Activated gamma-delta T cell treated with anti-CD3 and anti-CD28 coated beads, Interleukin-2, amount 50 U/mL, for 16 hours (primary cell): ENCODE measurements around the gene CCDC102A.
"Not testable (repeated sequence)": the region's sequence is repeated elsewhere in the genome, so short reads cannot be mapped to it uniquely, and the experiment has no call there.

Experiments used
- DNase-seq: peaks from one replicate; pipeline ENCODE4 v3.0.0-alpha.2; 2020; ENCODE audit warnings: low read depth

Gene CCDC102A

DNA sequence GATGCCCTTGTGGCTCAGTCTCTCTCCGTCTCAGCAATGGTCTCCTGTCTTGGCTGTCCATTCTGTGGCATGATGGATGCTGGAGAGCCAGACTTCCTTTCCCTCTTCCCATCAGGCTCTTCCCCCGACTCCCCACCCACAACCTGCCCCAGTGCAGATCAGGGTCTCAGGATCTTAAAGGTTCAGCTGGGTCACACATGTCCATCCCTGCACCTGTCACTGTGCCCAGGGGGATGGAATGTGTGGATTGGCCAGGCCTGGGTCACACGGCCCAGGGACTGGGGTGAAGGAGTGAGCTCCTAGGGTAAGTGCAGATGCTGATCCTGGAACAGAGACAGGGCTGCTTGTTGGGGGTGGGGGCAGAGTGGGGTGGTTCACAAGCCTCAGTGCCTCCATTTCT lies 29.1 kb upstream of the CCDC102A start:
- no peak for DNase-seq

DNA sequence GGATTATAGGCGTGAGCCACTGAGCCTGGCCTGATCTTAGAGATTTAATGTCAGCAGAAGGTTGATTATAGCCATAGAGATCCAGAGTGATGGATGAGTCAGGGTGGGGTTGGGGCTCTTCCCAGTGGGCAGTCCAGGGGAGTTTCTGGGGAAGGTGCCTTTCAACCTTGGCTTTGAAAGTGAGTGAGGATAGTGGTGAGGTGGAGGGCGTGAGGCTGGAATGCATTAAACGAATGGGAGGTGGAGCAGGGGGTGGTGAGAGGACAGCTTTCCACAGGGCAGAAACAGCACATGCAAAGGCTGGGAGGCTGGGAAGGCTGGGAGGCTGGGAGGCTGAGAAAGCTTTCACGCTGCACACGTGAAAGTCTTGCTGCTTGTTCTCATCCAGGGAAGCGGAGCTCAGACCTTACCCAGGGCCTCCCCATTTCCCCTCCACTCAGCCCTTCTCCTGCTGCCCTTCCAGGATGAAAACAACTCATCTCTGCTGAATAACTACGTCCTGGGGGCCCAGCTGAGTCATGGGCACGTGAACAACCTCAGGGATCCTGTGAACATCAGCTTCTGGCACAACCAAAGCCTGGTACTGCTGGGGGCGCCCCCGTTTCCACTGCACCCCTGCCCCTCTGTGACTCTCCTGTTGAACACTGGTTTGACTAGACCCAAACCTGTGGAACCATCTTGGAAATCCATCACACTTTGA lies 28.4 kb upstream of the CCDC102A start:
- no peak for DNase-seq

DNA sequence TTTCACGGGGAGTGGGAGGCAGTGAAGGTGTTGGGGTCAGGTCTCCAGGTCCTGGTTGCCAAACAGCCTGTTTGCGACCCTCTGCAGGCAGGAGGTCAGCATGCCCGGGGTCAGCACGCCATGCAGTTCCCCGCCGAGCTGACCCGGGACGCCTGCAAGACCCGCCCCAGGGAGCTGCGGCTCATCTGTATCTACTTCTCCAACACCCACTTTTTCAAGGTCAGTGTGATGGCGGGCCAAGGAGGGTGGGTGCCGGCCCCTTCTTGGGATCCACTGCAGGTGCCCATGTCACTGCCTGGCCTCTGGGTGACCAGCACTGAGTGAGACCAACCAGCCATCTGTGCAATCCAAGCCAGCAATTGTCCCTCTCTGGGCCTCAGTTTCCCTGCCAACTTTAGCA lies 27.4 kb upstream of the CCDC102A start:
- DNase-seq = no peak

DNA sequence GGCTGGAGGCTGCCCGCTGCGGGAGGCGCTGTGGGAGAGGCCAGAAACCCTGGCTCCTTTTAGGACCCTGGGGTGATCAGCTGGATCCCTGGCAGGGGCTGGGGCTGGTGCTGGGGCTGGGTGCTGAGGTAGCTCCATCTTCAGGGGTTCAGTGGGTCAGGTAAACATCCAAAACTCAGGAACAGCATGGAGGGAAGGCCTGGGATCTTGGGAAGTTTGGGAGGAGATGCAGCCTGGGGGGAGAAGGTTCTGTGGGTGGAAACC lies 27.0 kb upstream of the CCDC102A start:
- DNase-seq = no peak

DNA sequence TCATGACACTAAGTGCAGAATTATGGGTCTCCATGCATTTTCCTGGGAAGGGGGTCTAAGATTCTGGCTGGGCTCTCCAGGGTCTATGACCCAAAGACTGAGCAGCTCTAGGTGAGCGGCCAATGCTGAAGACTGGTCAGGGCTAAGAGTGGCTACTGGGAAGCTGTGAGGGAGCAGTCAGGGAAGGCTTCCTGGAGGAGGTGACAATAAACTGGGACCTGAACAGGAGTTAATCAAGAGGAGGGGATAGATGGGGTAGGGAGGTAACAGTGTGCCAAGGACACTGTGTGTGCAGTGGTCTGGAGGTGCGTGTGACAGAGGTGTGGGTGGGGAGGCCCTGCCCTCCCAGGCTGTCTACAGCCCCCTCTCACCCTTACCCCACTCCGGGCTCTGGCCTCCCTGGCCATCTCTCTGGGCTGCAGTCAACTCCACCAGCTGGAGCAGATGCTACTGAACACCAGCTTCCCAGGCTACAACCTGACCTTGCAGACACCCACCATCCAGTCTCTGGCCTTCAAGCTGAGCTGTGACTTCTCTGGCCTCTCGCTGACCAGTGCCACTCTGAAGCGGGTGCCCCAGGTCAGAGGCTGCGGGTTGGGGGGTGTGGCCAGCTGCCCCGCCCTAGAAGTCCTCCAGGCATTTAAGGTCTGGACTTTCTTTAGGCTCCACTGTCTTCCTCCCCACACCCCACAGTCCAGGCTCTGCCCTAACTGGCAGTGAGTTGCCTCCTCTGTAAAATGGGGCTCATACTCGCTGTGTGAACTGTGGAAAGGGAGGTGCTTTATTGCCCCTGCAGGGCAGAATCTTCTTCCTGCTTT lies 26.5 kb upstream of the CCDC102A start:
- no peak for DNase-seq

DNA sequence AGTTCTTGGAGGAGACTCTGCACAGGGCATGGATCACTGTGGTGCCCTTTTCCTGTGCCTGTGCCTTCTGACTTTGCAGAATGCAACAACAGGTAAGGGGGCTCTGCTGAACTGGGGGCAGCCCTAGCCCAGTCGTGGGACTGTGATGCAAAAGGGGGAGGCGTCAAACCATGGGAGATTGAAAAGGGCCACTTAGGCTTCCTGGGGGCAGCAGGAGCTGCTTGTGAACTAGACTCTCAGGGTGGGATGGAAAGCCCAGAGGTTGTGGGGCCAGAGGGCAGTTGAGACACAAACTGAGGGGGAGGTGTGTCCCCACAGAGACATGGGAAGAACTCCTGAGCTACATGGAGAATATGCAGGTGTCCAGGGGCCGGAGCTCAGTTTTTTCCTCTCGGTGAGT lies 25.7 kb upstream of the CCDC102A start:
- DNase-seq = no peak

DNA sequence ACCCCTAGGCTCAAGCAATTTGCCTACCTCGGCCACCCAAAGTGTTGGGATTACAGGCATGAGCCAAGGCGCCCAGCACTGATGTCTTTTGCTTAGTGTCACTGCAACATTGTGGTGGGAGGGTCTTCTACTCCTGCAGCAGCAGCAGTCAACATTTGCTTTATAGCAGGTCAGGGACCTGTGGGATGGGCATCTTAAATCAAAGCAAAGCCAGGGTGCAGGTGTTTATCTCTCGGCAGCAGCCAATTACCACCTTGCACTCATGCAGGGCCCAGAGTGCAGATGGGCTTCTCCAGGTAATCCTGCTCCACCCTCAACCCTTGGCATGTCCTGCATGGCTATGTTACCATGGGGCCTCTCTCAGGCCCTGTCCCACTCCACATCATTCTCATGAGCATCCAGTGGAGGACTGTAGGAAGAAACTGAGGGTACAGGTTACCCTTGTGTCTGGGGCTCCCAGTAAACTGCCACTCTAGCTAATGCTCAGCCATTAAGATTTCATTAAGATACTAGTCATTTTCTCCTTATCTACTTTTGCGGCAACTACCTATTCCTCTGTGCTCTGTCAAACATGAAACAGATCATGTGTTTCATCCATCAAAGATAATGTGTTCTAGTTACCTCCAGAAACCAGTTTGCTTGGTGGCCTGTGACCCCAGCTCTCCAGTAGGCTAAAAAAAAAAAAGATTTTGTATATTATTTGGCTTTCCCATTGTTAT lies 22.9 kb upstream of the CCDC102A start:
- no peak for DNase-seq

DNA sequence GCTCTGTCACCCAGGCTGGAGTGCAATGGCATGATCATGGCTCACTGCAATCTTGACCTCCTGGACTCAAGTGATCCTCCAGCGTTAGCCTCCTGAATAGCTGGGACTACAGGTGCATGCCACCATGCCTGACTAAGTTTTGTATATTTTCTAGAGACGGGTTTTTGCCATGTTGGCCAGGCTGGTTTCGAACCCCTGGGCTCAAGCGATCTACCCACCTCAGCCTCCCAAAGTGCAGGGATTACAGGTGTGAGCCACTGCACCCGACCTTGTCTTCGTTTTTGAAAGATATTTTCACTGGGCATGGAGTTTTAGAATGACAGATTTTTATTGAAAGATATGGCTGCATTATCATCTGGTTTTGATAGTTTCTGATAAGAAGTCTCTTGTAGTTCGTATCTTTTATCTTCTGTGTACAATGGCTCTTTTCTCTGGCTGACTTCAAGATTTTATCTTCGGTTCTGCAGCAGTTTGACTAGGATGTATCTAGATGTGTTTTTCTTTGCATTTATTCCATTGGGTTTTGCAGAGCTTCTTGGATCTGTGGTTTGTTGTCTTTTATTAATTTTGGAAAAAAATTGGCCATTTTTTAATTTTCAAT lies 20.7 kb upstream of the CCDC102A start:
- DNase-seq = no peak

DNA sequence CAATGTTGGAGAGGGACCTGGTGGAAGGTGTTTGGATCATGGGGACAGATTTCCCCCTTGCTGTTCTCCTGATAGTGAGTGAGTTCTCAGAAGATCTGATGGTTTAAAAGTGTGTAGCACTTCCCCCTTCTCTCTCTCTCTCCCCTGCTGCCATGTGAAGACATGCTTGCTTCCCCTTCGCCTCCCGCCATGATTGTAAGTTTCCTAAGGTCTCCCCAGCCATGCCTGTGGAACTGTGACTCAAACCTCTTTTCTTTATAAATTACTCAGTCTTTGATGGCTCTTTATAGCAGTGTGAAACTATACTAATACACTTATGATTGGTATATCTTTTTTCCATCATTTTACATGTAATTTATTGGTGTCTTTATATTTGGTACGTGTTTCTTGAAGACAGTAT lies 19.5 kb upstream of the CCDC102A start:
- no peak for DNase-seq

DNA sequence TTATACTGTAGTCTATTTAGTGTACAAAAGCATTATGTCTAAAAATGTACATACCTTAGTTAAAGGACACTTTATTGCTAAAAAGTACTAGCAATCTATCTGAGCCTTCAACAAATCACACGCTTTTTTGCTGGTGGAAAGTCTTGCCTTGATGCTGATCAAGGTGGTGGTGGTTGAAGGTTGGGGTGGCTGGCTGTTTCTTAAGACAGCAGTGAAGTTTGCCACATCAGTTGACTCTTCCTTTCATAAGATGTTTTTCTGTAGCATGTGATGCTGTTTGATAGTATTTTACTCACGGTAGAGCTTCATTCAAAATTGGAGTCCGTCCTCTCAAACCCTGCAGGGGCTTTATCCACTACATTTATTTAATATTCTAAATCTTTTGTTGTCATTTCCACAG lies 14.7 kb upstream of the CCDC102A start:
- no peak for DNase-seq

DNA sequence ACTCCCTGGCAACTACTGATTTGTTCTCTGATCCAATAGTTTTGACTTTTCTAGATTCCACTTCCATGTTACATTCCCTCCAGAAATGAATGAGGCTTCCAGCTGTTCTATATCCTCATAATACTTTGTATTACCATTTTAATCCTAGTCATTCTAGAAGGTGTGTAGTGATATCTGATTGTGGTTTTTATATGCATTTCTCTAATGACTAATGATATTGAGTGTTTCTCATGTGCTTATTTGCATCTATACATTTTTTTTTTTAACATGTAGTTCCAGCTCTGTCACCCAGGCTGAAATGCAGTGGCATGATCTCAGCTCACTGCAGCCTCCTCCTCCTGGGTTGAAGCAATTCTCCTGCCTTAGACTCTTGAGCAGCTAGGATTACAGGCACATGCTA lies 13.4 kb upstream of the CCDC102A start:
- DNase-seq = no peak

DNA sequence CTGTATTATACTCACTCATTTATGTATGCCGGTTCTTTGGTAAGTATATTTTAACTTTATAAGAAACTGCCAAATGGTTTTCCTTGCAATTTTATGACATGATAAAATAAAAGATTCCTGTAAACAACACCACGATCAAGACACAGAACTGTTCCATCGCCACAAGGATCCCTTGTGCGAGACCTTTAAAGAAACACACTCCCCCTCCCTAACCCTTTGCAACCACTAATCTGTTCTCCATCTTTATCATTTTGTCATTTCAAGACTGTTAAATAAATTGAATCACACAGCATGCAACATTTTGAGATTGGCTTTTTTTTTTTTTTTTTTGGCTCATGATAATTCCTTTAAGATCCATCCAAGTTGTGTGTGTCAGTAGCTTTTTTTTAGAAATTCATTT lies 12.0 kb upstream of the CCDC102A start:
- no peak for DNase-seq

DNA sequence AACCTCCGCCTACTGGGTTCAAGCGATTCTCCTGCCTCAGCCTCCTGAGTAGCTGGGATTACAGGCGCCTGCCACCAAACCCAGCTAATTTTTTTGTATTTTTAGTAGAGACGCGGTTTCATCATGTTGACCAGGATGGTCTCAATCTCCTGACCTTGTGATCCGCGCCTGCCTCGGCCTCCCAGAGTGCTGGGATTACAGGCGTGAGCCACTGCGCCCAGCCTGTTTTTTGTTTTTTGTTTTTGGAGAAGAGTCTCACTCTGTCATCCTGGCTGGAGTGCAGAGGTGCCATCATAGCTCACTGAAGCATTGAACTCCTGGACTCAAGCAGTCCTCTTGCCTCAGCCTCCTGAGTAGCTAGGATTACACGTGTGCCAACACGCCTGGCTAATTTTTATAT lies 11.2 kb upstream of the CCDC102A start:
- not testable (repeated sequence) for DNase-seq

DNA sequence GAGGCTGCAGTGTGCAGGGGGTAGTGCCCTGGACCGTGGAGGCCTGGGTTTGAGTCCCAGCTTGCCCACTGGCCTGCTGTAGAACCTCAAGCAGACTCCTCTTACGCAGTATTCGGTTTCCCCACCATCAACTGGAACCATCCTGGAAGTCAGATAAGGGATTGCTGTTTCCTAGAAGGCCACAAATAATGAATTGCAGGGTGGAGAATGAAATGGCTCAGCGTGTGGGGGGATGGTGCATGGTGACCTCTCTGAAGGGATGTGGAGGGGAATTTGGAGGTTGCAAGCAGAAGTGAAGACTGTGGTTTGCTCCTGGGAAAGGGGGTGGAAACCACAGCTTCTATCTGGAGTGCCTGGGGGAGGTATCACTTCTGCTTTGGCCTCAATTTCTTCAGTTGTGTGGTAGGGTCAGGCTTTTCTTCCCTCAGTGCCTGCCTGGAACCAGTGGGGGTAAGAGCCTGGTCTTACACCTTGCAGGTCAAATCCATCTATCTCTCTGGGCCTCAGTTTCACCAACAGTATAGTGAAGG lies 7.8 kb upstream of the CCDC102A start:
- no peak for DNase-seq

DNA sequence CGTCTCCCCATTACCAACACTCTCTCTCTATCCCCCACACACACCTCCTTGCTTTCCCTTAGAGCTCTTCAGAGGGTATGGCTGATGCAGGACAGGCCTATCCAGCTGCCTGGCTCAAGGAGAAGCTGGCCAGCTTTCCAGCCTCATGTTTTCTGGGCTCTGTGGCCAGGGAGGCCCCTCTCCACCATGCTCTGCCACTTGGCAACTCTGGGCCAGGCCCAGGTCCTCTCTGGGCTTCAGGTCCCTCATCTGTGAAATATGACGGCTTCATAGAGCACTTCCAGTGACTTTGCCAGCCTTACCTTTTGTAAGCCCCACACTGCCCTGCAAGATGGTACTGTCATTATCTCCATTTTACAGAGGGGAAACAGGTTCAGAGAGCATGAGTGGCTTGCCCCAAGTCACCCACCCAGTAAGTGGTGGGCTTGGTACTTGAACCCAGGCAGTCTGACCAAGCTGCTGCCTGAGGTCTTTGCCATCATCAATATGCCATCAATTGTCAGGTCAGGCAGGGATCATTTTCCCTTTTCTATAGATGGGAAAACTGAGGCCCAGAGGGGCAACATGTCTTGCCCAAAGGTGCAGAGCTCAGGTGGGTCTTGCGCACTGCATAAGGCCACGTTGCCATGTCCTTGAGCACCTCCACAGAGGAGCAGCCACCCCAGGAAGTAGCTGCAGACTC lies 5.5 kb upstream of the CCDC102A start:
- no peak for DNase-seq

DNA sequence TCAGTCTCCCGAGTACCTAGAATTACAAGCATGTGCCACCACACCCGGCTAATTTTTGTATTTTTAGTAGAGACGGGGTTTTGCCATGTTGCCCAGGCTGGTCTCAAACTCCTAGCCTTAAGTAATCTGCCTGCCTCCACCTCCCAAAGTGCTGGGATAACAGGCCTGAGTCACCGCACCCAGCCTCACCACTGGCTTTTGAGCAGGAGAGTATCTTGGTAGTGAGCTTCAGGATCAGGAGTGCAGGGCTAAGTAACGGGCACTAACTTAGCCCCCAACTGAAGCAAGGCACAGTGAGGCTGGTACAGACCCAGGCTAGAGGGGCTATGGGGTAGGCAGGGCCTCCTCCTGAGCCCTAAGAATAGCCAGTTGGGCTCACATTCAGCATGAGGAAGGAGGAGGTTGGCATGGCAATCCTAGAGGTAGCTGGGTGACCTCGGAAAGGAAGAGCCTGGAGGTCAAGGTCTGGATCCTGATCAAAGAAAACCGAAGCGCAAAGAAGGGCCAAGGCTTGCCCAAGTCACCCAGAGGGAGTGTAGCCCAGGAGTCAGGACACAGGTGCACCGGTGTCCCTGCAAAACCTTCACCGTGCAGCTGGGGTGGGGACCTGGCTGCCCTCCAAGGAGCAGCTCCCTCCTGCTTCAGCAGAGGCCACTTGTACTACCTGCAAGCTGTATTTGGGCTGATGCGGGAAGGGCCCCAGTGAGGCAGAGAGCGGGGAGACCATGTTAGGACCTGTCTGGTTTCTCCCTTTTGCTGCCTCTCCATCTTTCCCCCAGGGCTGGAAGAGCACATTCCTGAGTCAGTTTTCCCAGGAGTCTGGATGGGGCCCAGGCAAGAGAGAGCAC lies 4.8 kb upstream of the CCDC102A start:
- DNase-seq = no peak

DNA sequence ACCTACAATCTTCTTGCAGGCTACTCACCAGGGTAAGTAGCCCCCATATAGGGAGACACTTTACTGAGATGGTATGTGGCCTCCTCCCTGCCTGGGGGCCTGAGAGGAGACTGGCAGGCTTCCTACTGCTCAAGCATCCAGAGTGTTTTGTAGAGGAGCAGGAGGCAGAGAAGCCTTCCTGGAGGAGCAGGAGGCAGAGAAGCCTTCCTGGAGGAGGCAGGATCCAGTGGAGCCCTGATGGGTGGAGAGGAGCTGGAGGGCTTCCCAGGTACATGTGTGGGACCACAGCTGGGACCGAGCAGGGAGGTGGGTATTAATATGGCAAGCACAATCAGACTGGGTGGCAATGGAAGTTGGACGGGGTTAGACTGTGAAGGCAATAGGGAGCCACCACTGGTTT lies 4.0 kb upstream of the CCDC102A start:
- no peak for DNase-seq

DNA sequence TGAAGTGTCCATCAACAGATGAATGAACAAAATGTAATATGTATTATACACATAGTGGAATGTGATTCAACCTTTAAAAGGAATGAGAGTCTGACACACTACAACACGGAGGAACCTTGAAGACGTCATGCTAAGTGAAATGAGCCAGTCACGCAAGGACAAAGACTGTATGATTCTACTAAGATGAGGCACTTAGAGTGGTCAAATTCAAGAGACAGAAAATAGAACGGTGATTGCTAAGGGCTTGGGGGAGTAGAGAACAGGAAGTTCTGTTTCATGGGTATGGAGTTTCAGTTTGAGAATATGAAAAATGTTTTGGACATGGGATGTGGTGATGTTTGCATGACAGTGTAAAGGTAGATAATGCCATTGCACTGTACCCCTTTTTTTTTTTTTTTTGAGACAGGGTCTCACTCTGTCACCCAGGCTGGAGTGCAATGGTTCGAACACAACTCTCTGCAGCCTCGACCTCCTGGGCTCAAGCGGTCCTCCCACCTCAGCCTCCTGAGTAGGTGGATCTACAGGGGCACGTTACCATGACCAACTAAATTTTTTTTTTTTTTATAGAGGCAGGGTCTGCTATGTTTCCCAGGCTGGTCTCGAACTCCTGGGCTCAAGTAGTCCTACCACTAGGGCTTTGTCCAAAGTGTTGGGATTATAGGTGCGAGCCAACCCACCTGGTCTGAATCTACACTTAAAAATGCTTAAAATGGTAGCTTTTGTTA lies 2.9 kb upstream of the CCDC102A start:
- DNase-seq = no peak

DNA sequence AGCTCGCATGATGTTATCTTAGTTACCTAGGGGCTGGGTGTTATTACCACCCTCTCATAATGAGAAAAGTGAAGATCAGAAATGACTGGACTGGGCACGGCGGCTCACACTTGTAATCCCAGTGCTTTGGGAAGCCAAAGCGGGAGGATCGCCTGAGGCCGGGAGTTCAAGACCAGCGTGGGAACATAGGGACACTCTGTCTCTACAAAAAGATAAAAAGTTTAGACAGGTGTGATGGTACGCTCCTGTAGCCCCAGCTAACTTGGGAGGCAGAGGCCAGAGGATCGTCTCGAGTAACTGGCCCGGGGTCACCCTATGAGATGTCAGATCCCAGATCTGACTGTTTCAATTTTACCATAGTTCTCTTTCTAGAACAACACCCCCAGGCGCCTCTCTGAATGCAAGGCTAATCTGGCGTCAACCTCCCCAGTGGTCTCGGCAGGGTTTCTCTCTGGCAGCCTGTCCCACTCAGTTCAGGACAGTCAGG lies 1.9 kb upstream of the CCDC102A start:
- DNase-seq = no peak

DNA sequence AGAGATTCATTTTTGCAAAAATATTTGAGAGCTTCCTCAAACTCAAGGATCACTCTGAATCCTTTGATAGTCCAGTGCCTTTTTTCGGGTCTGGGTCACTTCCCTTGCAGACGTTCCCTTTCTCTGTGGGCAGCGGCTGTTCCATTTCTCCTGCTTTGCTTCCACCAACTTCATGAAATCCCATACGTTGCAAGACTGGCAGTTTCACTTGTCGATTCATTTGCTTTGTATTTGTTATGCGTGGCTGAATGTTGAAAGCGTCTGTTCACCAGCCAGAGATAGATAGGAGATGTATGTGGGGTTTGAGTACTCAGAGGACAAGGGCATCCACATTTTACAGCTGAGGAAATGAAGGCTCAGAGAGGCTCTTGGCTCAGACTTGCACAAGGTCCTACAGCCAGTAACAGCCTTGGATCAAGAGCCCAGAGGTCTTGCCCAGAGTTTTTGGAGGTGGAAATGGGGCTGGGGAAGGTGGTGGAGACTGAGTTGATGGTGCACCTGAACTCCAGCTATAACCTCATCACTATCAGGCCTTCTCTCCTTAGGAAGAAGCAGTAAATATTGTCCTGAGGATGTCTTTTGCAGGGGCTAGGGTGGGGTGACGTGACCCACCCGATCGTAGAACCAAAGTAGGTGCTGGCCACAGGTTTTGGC lies 1.3 kb upstream of the CCDC102A start:
- DNase-seq = no peak
